Islet precursor cell (in vitro differentiated cells): ENCODE data around the gene KHNYN.
"Not testable (repeated sequence)": the region's sequence is repeated elsewhere in the genome, so short reads cannot be mapped to it uniquely, and the experiment has no call there.

Source experiments
- DNase-seq: peaks from one replicate; pipeline ENCODE4 v3.0.0-alpha.2; 2018

The KHNYN gene

GRCh38 chr14:24481622-24482324 lies 52.0 kb downstream of the KHNYN start:
- DNase-seq, result peak; percentile 90

GRCh38 chr14:24482699-24483303 lies 53.0 kb downstream of the KHNYN start:
- DNase-seq, result not testable (repeated sequence)

- DNase-seq, result peak; percentile 79
Observed at GRCh38 chr14:24483604-24484252, 54.0 kb downstream of the KHNYN start.
